OCI-M1 (cell line): ENCODE measurements around the gene EHMT1.
"Not testable (repeated sequence)": the region's sequence is repeated elsewhere in the genome, so short reads cannot be mapped to it uniquely, and the experiment has no call there.

Source experiments
- DNase-seq: peaks from one replicate; lab custom pipeline; 2025; lab: John Stamatoyannopoulos, UW

EHMT1 gene

DNA sequence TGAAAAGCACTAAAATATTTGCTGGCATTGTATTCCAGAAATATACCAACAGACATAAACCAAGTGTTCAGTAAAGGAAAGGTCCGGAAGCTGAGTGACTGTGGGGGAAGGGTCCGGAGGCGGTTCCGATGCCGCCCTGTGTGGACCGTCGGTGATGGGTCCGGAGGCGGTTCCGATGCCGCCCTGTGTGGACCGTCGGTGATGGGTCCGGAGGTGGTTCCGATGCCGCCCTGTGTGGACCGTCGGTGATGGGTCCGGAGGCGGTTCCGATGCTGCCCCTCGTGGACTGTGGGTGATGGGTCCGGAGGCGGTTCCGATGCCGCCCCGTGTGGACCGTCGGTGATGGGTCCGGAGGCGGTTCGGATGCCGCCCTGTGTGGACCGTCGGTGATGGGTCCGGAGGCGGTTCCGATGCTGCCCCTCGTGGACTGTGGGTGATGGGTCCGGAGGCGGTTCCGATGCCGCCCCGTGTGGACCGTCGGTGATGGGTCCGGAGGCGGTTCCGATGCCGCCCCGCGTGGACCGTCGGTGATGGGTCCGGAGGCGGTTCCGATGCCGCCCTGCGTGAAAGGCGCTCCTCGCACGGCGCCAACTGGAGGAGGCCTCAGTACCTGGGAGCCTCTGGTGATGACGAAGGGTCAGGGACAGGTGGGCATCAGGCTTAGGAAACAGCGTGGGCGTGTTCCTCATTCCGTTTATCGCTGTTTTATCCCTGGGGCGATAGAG is 191.1 kb downstream of the EHMT1 start:
- DNase-seq, result not testable (repeated sequence)

DNA sequence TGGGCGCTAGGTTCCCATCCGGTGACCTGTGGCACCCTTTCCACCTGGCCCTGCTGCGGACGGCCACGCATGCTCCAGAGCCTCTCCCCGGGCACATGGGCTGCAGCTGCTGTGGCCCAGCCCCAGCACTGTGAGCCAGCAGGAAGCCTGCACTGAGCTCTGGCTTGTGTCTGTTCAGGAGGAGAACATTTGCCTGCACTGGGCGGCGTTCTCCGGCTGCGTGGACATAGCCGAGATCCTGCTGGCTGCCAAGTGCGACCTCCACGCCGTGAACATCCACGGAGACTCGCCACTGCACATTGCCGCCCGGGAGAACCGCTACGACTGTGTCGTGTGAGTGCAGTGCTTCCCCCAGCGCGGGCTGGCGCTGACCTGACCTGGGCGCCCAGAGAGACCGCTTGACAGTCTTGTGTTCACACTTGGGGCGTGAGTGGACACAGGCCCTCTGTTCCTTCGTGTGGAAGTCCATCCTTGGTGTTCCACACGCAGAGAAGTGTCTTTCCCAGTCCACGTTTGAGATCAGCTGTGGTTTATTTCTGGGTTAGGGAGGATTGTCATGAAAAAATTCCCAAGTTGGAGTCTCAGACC is 192.6 kb downstream of the EHMT1 start:
- no peak for DNase-seq

DNA sequence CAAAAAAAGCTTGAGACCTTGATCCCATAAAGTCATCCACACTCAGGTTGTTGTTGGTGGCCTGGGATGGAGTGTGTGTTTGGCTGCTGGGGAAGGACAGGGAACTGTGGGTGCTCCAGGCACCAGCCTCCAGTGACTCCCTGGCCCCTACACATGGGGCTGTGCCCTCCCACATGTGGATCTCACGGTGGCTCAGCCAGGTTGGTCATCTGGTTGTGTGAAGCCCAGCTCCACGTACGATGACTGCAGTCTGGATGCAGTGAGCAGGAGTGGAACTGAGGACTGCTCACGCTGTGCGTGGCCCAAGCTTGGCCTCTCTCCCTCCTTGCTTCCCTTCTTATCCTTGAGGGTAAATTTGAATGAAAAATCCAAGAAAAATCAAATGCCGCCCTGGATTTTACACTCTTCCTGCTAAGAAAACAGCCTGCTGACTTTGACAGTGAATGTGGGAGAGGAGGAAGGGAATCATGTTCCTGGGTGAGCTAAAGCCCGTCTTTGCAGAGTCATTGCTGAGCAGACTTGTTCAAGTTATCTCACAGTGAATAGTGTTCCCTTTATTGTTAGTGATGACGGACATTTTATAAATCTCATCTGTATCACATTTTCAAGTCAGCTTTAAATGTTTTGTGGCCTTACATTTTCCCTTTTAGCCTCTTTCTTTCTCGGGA is 193.7 kb downstream of the EHMT1 start:
- no peak for DNase-seq

DNA sequence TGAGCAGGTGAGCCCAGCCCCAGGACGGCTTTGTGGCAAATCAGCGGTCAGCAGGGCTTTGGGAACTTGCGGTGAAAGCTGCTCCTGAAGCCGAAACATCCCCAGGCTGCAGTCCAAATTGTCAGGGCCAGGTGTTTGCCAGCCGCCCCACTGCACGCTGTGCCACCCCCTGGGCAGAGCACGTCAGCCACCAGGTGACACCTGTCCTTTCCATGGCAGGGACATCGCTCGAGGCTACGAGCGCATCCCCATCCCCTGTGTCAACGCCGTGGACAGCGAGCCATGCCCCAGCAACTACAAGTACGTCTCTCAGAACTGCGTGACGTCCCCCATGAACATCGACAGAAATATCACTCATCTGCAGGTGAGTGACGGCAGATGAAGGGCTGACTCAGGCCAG is 194.4 kb downstream of the EHMT1 start:
- DNase-seq, result no peak

DNA sequence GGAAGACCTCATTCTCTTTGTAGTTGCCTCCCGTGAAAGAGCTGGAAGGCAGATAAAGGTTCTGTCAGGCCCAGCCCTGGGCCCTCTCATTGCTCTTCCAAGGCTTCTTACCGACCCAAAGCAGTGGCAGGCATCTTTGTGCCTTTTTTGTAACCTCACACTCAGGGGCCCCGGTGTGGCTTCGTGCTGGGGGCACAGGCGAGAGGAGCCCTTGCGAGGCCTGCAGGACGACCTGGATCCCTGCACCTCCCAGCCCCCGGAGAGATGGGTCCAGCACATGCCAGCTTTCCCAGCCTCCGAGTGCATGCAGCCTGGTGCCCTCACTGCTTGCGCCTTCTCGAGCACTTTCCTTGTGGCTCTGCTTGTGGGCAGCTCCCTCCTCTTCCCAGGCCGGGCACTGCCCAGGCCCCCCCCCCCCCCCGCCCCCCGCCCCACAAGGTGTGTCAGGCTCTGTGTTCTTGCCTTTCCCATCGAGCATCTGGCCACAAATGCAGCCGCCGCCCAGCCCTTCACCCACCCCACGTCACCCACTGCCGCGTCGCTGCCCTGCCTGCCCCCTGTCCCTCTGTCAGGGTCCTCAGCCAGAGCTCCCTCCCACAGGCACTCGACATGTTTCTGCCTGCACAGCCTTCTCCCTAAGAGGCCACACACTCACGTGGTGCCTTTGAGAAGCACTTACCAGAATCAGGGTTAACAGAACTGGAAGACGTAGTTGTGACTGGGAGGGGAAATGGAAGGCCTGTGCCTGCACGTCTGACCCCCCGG is 195.0 kb downstream of the EHMT1 start:
- no peak for DNase-seq

DNA sequence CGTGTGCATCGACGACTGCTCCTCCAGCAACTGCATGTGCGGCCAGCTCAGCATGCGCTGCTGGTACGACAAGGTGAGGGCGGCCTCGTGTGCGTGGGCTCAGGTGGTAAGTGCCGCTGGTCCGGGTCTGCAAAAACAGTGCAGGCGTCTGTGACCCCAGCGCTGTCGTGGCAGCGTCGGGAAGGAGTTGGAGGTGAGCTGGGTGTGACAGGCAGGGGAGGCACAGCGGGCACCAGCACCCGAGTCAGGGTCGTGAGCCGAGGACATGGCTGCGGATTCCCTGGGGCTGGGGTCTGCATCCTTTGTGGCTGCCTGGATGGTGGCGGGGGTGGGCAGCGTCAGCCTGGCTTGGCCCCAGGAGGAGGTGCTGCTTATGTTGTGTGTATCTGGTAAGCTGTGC is 195.6 kb downstream of the EHMT1 start:
- DNase-seq, result no peak

DNA sequence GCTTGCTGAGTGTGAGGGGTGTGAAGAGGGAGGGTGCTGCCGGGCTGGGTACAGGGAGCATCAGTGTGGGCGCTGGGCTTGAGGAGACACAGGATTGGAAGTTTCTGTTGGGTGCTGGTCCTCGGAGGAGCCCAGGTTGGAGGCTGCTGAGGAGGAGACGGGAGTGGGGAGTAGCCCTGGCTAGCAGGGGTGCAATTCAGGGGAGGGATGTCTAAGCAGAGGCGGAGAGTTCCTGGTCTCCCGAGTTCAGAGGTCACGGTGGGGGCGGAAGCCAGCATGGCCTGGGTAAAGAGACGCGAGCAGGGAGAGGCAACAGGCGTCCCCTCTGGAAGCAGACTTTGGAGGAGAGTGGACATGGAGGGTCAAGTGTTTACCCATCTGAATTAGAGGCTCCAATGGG is 196.0 kb downstream of the EHMT1 start:
- no peak for DNase-seq

DNA sequence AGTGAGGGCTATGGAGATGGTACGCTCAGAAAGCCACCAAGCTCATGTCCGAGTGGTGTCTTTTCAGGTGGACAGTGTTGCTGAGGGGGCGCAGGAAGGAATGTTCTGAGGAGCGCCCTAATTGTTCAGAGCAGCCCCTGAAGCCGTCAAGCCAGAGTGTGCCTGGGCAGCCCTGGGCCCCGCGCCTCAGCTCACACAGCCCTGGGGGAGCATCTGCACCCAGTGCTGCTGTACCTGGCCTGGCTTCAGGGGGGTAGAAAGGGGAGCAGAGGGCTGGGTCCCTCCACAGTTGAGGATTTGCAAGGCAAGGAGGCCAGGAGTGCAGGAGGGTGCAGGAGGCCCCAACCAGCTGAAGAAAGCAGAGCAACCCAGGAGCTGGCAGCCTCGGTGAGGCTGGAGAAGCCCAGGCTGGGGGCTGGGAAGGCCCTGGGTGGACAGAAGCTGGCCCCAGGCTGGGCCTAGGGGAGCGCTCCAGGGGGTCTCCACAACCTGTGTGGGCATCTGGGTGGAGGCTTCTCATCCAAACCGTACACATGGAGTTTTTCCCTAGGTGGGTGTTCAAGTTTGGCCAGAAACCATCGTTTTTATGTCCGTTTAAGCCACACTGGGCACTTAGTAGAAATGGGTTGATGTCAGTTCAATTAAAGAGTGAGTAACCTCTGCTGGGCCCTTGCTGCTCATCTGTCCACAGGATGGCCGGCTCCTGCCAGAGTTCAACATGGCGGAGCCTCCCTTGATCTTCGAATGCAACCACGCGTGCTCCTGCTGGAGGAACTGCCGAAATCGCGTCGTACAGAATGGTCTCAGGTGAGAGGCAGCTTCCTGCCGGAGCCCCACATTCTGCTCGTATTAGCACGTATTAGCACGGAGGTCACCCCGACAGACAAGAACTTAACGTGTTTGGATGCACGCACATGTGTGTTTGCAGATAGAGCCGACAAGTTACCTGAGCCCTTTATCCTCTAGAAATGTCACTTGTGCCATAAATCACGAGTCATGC is 196.8 kb downstream of the EHMT1 start:
- DNase-seq, result no peak

DNA sequence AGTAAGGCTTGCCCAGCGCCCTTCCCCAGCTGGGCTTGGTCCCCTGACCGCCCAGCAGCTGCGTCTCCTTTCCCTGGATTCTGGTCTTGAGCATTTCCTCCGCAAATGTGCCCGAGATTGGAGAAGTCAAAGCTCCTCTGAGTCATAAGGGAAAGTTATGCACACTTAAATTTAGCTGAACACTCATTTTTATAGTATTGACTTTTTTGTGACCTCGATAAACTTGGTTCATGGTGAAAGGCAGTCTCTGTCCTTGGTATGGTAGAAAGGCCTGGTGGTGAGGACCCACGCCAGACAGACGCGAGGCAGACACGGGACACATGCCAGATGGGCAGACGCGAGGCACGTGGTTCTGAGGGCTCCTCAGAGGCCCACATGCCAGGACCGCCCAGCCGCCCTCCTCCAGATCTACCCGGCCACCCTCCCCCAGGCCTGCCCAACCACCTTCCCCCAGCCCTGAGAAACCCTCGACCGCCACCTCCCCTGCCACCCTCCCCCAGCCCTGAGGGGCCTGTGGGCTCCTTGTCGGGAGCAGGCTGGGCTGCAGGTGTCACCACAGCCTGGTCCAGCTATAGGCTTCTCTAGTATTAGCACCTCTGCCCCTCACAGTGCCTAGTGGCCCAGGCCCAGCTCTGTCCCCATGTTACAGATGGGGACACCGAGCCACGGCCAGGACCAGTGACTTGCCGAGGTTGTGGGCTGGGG is 197.9 kb downstream of the EHMT1 start:
- no peak for DNase-seq

DNA sequence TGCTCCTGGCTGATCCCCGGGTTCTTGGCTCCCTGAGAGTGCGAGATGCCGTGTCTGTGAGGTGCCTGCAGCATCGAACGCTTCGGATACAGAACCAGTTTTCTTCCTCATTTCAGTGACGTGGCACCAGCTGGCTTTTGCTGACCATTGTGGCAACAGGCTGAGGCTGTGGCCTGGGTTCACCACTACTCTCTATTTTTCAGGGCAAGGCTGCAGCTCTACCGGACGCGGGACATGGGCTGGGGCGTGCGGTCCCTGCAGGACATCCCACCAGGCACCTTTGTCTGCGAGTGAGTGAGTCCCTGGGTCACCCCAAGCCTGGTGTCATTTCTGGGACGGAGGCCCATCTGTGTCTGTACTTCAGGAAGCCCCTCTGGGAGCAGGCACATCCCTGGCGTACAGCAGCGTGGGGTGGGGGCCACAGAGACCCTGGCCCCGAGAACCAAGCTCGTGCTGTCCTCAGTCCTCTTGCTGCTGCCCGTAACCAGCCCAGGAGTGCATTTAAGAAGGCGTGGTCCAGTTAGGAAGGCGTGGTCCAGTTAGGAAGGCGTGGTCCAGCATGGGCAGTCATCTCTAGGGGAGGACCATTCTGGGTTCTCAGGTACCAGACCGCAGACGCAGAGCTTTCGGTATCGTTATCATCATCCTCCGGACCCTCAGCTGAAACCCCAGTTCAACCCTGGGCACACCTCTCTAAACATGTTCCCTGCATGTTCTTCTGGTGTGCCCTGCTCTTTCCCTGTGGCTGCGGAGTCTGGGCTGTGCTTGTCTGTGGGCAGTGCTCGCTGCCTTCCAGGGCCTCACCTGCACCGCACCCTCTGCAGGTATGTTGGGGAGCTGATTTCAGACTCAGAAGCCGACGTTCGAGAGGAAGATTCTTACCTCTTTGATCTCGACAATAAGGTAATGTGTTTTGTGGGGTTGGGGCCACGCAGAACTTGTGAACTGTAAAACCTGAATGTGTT is 198.7 kb downstream of the EHMT1 start:
- no peak for DNase-seq

DNA sequence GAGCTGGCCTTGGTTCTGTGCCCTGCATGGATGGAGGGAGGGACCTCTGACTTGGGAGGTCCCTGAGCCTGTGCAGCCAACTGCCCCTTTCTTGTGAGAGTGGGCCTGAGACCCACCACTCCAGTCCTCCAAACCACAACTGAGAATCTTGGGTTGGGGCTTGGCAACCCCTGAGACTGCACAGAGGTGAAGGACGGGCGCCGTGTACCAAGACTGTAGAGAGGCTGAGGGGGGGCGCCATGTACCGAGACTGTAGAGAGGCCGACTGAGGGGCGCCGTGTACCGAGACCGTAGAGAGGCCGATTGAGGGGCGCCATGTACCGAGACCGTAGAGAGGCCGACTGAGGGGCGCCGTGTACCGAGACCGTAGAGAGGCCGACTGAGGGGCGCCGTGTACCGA is 199.5 kb downstream of the EHMT1 start:
- no peak for DNase-seq

DNA sequence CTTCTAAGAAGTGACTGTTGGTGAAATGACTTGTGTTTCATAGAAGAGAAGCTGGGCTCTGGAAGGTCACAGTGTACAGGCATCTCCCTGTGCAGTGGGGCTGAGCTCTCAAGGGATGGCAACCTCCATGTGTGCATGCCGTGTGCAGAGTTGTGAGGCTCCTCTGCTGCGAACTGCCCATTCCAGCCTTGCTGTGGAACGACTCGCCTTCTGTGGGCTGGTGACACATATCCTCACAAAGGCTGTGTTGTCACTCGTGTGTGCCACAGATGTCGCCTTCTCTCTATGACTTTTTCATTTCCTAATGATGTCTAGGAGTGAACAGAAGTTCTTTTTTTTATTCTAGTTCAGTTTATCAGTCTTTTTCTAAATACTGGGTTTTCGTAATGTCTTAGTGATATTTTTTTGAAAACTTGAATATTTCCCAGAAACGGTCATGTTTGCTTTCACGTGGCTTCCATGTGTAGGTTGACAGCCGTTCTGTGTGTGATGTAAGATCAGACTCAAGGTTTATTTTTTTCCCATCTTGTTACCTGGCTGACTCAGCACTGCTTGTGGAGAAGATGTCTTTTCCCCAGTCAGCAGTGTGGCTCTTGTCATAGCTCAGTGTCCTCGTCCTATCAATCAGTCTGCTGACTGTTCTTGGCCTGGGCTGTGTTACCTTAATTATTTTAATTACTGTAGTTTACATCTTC is 201.5 kb downstream of the EHMT1 start:
- no peak for DNase-seq

DNA sequence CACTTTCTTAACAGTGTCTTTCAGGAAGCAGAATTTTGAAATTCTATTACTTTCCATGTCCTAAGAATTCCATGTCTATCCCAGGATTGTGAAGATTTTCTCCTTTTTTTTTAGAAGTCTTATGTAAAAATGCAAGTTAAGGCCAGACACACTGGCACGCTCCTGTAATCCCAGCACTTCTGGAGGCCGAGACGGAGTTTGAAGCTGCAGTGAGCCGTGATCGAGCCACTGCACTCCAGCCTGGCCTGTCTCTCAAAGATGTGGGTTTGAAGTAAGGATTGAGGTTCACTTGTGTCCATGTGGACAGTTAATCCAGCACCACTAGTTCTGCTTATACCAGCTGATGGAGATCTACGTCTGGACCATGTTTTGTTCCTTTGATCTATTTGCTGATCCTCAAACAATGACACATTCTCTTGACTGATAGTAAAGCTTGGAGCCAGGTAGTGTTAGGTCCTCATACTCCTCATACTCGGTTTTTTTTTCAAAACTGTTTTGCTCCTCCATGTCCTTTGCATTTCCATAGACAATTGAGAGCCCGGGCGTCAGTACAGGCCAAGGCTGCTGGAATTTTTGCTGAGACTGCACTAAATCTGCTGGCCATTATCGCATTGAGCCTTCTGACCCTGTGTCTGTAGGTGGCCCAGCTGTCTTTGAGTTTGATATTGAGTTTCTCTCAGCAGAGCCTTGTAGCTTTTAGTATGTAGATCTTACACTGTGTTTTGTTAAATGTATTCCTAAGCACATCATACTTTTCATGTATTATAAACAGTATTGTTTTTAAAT is 205.4 kb downstream of the EHMT1 start:
- no peak for DNase-seq

DNA sequence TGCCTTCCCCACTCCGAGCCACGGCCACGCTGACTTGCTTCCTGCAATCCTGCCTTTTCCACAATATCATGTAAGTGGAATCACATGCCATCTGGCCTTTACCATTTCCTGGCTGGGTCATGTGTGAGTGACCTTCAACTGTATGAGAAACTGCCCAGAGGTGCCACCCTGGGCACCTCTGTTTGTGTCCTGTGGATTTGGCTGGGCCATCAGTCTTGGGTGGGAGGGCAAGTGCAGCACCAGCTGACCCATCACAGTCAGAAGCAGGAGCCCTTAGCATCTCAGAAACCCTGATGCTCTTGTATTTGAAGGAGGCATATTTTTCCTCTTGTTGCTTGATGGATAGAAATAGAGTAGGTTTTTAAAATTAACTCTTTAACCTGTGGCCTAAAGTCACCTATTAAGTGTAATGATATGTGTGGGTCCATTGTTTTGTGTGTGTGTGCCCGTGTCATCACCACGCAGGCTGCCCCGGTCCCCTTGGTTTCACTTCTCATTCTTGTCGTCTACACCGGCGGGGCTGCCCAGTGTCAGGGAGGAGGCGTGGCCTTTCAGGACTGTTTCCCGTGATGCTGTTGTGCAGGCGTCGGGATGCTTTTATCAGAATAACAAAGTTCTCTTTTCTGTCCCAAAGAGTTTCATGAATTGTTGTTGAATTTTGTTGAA is 206.7 kb downstream of the EHMT1 start:
- no peak for DNase-seq

DNA sequence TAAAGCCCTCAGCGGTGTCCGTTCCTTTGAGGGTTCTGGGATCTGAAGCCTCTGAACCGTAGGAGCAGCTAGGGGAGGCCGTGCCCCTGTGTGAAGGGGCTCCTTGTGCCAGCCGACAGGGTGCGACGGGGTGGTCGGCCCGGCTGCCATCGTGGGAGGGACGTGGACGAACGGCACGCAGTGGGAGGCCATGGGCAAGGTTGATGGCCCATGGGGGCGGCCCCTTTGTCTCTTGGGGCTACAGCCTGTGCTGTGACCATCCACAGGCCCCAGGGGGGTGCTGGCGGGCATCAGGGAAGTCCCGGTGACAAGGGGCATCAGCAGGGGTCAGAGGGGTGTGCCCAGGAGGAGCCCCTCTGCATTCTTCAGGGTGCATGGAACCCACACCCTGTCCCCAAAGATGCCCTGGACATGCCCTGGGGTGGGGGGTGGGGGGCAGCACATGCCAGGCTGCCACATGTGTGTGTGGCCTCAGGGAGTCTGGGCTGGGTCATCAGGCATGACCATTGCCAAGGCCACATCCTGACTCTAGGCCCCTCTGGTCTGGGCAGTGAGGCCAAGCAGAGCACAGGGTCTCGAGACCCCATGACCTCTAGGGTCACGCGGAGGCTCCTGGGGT is 209.2 kb downstream of the EHMT1 start:
- DNase-seq, result no peak

DNA sequence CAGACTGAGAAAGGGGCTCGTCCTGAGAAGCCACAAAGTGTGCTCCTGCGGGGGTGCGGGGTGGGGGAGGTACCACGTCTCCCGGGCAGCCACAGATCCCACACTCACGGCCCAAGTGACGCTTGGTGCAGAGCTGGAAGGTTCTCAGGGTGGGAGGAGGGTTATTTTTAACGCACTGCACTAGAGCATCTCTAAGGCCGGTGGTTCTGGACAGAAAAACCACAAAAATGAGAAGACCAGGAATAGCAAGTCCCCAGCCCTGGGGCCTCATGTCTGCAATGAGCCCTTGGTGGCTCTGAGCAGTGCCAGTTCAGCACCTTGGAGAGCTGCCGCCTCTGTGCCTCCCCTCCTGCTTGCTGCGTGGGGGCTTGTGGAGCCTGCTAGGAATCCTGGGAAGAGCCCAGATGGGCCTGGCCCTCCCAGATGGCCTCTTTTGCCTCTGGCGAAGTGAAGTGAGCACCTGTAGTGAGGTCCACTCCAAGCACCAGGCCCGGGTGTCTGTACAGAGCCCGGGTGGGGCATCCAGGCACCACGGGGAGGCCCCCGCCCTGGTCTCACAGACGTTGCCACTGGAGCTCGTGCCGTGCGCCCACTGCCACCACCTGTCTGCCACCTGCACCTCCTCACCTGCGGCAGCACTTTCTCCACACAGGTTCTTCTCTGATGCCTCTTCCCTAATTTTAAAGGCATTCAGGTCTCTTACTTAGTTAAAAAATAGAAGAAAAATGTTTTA is 209.9 kb downstream of the EHMT1 start:
- DNase-seq, result peak; percentile 15
